Measurements from ENCODE around the gene MISFA. TPM values are rescaled to one million over a fixed set of nuclear protein-coding genes. Genes with fewer than 3 reads are reported as not detected.
A peak's percentile ranks its signal among the peaks of the same experiment; 100 is the strongest.

MISFA gene
- total and polyA plus RNA-seq, 2 of the 4 experiments (the other 2 are of a cell fraction) = 0.38 TPM; not detected in 1

DNA sequence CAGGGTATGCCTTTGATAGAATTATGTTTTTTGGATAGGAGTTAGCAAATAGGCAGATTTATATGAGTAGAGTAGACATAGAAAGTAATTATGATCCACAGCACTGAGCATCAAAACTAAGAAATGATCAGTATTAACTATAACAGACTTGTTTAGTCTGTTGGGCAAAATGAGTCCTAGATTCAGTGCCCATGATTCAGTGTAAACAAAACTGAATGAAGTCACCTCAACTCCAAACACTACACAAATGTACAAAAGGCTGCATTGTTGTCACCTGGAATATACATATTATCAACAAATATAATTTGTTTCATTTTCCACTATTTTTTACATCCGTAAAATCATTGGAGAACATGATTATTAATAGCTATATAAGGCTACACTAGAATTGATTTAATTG is 17.8 kb upstream of the MISFA start:
- no CpG with 5 or more reads among the region's 1 CpG for WGBS, 2 experiments (ENCODE audit: extremely low coverage in 2 of 2, insufficient read length in 1 of 2)
- dilution Hi-C loops (cut with HindIII; ENCODE audit: low sequenced_read_pairs, unreplicated experiment) = no loop called here

More for the DNA sequence above, 17.8 kb upstream of the MISFA start:
- ATAC-seq (ENCODE audit: low read depth) = peak; percentile 40; the same call in 1 of the 2 replicates
- Histone ChIP-seq H3K79me1 (ENCODE audit: low read depth in 1 of 2, low read length in 2 of 2) (peaks cover 3 to 33% of the 10 kb centered on the region in 2 experiments; a peak in 3 of 4 replicates), H2AFZ (replicated peaks; ENCODE audit: low read length, poor library complexity) (no peak overlapping the region), H4K8ac (ENCODE audit: low read depth in 2 of 2, low read length in 2 of 2) (no peak overlapping the region), H2BK120ac (ENCODE audit: low read depth, low read length) (no peak overlapping the region), H4K91ac (ENCODE audit: insufficient read depth, low read depth, low read length) (no peak overlapping the region), H3K56ac (ENCODE audit: extremely low read depth, insufficient read depth, low read length) (no peak overlapping the region), H3K23ac (ENCODE audit: low read depth, low read length) (no peak overlapping the region), H3K4me1 (ENCODE audit: control insufficient read depth, insufficient read depth, low read length) (no peaks in the 10 kb centered on the region), H2BK20ac (ENCODE audit: low read depth, low read length) (no peak overlapping the region), H3K9ac (ENCODE audit: low read depth, low read length) (no peak overlapping the region), H3K18ac (ENCODE audit: low read depth, low read length) (no peak overlapping the region), H3K9me1 (ENCODE audit: insufficient read depth, low read length) (no peaks in the 10 kb centered on the region; the same call in 1 of the 2 replicates), H3K14ac (replicated peaks; ENCODE audit: low read depth, low read length) (no peak overlapping the region), H3K4ac (ENCODE audit: low read depth, low read length) (no peak overlapping the region), H3K9me3 (ENCODE audit: control insufficient read depth, insufficient read depth, low read length) (no peaks in the 10 kb centered on the region), H4K5ac (ENCODE audit: low read depth, low read length) (no peak overlapping the region), H3K4me2 (ENCODE audit: low read depth, low read length) (no peak overlapping the region), H4K20me1 (ENCODE audit: insufficient read depth, low read length) (no peaks in the 10 kb centered on the region), H3K36me3 (ENCODE audit: control insufficient read depth, insufficient read depth, low read length) (peaks cover 6% of the 10 kb centered on the region), H2BK15ac (ENCODE audit: low read depth, low read length) (no peak overlapping the region), H3K27ac (ENCODE audit: insufficient read depth, low read length) (no peak overlapping the region), H3K27me3 (ENCODE audit: control insufficient read depth, insufficient read depth, low read length) (no peaks in the 10 kb centered on the region), H2BK5ac (ENCODE audit: low read depth, low read length, poor library complexity, severe bottlenecking) (no peak overlapping the region), H2AK9ac (replicated peaks; ENCODE audit: low read depth, low read length, poor library complexity) (no peak overlapping the region), H2AK5ac (ENCODE audit: low read depth, low read length) (no peak overlapping the region), H3K4me3 (ENCODE audit: insufficient read depth, low read depth, low read length) (no peak overlapping the region)
- DNase-seq = no peak
- intact Hi-C loops (cut with micrococcal nuclease) (no loop called here), in situ Hi-C loops (cut with MboI; ENCODE audit: low sequenced_read_pairs) (no loop called here)
- CTCF ChIA-PET = interaction anchor here (0.5 to 0.6 kb wide), 3 partner anchors 11 to 140 kb away, joined by 4 to 7 read pairs (median 5); no protein-coding TSS in a partner anchor
- no TSS peak for BruUV-seq (replicated peaks)
- POLR2A ChIA-PET (ENCODE audit: unreplicated experiment) = interaction anchor here (0.6 kb wide), 1 partner anchor 1399 kb away, joined by 5 read pairs; no protein-coding TSS in a partner anchor
- TF ChIP-seq BHLHE40 (IDR thresholded peaks at IDR 0.05; ENCODE audit: low read depth, low read length) (no peak), MAFK (IDR thresholded peaks at IDR 0.05; ENCODE audit: low read depth, low read length) (no peak), SMC3 (IDR thresholded peaks at IDR 0.05; ENCODE audit: low read depth, low read length) (no peak), POLR2A (IDR thresholded peaks at IDR 0.05; ENCODE audit: low read depth, low read length) (no peak), CTCF (conservative IDR thresholded peaks at IDR 0.05; ENCODE audit: low read depth, low read length) (no peak), FOS (IDR thresholded peaks at IDR 0.05; ENCODE audit: low read depth, low read length) (no peak), NFE2L2 (IDR thresholded peaks at IDR 0.05; ENCODE audit: low read depth, low read length) (no peak), CHD1 (IDR thresholded peaks at IDR 0.05; ENCODE audit: low read depth, low read length) (no peak), USF2 (IDR thresholded peaks at IDR 0.05; ENCODE audit: low read depth, low read length) (no peak), RFX5 (IDR thresholded peaks at IDR 0.05; ENCODE audit: low read depth, low read length) (no peak), MAZ (IDR thresholded peaks at IDR 0.05; ENCODE audit: borderline replicate concordance, low read depth, low read length) (no peak), MXI1 (IDR thresholded peaks at IDR 0.05; ENCODE audit: borderline replicate concordance, low read depth, low read length) (no peak), RCOR1 (IDR thresholded peaks at IDR 0.05; ENCODE audit: insufficient replicate concordance, low read length) (no peak), CEBPB (IDR thresholded peaks at IDR 0.05; ENCODE audit: low read depth, low read length) (no peak), RAD21 (IDR thresholded peaks at IDR 0.05; ENCODE audit: low read length) (no peak)
- TF ChIP-seq, protein P1, sequence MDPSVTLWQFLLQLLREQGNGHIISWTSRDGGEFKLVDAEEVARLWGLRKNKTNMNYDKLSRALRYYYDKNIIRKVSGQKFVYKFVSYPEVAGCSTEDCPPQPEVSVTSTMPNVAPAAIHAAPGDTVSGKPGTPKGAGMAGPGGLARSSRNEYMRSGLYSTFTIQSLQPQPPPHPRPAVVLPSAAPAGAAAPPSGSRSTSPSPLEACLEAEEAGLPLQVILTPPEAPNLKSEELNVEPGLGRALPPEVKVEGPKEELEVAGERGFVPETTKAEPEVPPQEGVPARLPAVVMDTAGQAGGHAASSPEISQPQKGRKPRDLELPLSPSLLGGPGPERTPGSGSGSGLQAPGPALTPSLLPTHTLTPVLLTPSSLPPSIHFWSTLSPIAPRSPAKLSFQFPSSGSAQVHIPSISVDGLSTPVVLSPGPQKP (IDR thresholded peaks at IDR 0.05; ENCODE audit: borderline replicate concordance, low read depth, low read length) = no peak
